ENCODE data around the gene MAPK4.
"Not testable (repeated sequence)": the region's sequence is repeated elsewhere in the genome, so short reads cannot be mapped to it uniquely, and the experiment has no call there.

MAPK4 gene

GRCh38 chr18:50689578-50689977 lies 129.7 kb downstream of the MAPK4 start:
- DNase-seq: no peak

DNA sequence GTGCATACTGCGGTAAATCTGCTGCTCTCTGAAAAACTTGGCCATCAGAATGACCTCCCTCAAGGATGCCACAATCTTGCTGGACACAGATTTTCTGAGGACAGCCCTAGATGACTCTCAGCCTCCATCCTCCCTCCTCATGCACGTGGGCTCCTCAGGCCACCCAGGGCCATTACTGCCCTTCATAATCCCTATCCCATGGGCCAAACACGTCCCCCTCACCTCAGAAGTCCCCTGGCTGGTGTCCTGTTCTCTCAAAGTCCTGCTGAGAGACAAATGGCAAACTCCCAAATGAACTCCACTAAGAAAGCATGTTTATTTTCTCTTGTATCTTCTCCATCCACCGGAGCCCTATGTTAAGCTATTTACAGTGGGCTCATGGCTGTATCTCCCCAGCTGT lies 134.3 kb downstream of the MAPK4 start:
- no peak for DNase-seq

DNA sequence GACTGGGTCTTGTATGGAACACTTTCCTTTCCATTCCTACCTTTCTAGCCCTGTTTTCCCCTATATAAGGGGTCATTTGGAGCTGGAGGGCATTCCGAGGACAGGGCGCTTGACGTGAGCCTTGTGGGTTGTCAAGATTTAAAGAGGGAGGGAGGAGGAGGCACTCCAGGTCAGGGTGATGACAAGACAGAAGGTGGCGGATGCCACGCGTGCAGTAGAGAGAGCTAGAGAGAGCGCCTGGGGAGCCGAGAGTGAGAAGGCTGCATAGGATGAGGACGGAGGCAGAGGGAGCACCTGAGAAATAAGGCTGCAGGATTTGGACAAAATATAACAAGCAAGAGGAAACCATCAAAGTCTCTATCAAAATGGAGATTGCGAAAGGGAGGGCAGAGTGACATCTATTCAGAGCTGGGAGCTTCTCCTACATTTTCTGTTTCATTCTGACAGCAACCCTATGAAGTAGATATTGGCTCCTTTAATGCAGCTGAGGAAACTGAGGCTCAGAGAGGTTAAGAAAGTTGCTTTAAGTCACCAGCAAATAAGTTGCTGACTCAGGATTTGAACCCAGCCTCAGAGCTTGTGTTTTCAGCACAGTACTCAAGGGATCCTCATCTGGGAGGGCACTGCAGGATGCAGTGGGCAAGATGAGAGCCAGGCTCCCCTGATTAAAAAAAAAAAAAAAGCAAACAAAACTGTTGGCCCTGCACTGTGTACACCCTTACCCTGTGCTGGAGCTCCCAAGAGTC lies 135.7 kb downstream of the MAPK4 start:
- no peak for DNase-seq

DNA sequence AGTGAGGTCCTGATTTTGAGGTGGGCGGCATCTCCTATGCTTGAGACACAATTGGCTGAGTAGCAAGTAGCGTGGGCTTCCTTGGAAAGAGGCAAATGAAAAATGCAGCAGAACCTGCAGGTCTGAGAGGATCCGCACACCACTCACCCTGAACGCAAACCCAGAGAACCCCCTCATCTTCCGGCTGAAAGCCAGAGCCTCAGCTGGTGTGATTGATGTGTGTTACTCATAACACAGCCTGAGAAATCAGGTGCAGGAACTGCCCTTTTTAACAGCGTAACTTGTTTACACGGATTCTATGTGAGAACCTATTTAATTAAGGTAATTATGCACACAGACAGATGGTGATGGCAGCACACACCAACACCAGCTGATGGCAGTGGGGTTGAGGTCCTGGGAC lies 136.5 kb downstream of the MAPK4 start:
- DNase-seq: no peak

- no peak for DNase-seq
Observed at GRCh38 chr18:50696929-50697328, 137.0 kb downstream of the MAPK4 start.

DNA sequence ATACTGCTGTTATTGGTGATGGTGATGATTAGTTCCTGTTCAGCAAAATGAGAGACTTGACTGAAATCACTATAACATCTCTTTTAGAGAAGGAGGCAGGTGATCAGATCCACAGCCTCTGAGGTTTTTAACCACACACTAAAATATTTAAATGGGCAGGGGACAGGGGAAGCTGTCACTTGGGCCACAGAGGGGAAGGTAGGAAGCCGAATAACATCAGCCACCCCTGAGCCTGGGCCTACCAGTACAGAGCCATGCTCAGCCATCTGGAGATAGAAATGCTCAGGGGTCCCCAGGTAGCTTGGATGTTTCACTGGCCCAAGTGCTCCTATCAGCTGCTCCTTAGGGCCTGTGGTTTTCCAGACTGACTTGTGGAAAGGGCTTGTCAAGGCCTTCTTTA lies 137.6 kb downstream of the MAPK4 start:
- DNase-seq: no peak

GRCh38 chr18:50700245-50701165 lies 140.6 kb downstream of the MAPK4 start:
- DNase-seq: no peak

GRCh38 chr18:50704357-50704940 lies 144.6 kb downstream of the MAPK4 start:
- no peak for DNase-seq

- peak; percentile 6 for DNase-seq
Observed at GRCh38 chr18:50706199-50706598, 146.3 kb downstream of the MAPK4 start.

GRCh38 chr18:50706651-50707050 lies 146.8 kb downstream of the MAPK4 start:
- no peak for DNase-seq

DNA sequence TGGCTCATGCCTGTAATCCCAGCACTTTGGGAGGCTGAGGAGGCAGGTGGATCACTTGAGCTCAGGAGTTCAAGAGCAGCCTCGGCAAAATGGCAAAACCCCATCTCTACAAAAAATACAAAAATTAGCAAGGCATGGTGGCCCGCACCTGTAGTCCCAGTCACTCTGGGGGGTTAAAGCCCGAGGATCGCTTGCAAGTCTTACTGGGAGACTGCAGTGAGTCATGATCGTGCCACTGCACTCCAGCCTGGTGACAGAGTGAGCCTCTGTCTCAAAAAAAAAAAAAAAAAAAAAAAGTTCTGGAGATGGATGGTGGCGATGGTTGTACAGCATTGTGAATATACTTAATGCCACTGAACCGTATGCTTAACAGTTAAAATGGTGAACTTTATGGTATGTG lies 147.4 kb downstream of the MAPK4 start:
- DNase-seq: not testable (repeated sequence)

DNA sequence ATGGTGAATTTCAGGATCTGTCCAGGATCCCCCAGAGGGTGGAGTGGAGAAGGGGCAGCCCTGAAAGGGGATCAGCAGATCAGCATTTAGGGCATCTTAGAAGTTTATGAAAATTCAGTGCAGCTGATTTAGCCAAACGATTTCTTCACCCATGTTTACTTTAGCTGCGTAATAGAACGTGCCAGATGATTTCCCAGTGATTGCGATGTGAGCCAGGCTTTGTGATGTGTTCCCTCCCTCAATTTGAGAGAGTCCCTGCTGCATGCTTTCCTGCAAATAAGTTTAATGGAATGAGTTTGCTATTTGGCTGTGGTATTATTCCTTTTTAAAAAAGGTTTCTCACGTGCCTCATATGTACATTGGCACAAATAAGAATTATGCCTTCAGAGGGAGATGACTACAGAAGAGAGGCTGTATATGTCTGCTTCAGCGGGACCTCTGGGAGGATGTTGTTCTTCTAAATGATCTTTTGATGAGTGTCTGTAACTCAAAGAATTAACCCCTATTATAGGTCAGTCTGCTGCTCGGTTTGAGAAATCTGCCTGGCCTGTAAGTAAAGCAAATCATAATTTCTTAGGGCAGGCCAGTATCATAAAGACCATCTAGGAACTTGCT lies 148.1 kb downstream of the MAPK4 start:
- DNase-seq: peak; percentile 15

GRCh38 chr18:50709193-50709592 lies 149.3 kb downstream of the MAPK4 start:
- peak; percentile 38 for DNase-seq

GRCh38 chr18:50711386-50711785 lies 151.5 kb downstream of the MAPK4 start:
- DNase-seq: no peak

DNA sequence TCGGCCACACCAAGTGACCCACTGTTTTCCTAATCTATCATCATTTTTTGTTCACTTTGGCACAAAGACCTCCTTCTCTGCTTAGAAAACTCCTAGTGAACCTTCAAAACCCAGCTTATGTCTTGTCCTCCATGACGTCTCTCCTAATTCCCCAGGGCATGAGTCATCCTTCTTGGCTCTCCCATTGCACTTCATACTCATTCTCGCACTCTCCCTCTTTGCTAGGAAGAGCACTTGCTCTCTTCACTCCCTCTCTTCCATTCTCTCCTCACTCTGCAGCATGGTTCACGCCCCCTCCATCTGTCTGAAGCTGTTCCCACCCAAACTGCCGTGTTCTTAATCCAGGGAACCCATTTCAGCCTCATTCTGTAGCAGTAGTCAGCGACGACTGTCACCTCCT lies 156.0 kb downstream of the MAPK4 start:
- no peak for DNase-seq

DNA sequence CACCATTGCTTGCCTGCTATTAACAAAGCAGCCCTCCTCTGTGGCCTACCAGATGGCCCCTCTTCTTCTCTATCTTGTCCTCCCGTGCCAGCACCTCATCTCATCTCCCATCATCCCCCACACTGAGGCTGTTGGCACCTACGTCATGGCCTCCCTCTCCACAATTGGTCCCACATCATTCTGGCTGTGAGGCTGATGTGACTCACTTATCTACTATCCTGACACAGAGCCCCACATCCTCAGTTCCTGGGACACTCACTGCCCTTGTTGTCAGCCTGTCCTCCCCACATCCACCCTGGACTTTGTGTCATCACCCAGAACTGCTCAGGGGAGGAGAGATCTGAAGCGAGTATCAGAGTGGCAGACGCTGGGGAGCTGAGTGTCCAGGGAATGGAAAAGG lies 157.0 kb downstream of the MAPK4 start:
- no peak for DNase-seq

GRCh38 chr18:50717563-50717962 lies 157.7 kb downstream of the MAPK4 start:
- no peak for DNase-seq

- DNase-seq: no peak
Observed at GRCh38 chr18:50719471-50720324, 159.8 kb downstream of the MAPK4 start.

GRCh38 chr18:50720325-50720674 lies 160.4 kb downstream of the MAPK4 start:
- no peak for DNase-seq

GRCh38 chr18:50721006-50721405 lies 161.1 kb downstream of the MAPK4 start:
- no peak for DNase-seq

GRCh38 chr18:50721451-50722120 lies 161.7 kb downstream of the MAPK4 start:
- no peak for DNase-seq

- DNase-seq: no peak
Observed at GRCh38 chr18:50722311-50722710, 162.4 kb downstream of the MAPK4 start.
